ENCODE data around the gene DGAT2.

DNA sequence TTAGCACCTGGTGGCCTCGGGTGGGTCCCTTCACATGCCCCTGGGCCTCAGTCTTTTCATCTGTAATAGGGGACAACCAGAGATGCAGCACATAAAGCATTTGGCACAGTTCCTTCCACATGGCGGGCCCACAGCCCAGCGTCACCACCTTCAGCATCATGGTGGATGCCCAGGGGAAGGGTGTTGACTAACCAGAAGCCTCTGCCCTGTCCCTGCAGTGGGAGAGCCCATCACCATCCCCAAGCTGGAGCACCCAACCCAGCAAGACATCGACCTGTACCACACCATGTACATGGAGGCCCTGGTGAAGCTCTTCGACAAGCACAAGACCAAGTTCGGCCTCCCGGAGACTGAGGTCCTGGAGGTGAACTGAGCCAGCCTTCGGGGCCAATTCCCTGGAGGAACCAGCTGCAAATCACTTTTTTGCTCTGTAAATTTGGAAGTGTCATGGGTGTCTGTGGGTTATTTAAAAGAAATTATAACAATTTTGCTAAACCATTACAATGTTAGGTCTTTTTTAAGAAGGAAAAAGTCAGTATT is 31.6 kb downstream of the DGAT2 start:
- TF ChIP-seq, protein P1, sequence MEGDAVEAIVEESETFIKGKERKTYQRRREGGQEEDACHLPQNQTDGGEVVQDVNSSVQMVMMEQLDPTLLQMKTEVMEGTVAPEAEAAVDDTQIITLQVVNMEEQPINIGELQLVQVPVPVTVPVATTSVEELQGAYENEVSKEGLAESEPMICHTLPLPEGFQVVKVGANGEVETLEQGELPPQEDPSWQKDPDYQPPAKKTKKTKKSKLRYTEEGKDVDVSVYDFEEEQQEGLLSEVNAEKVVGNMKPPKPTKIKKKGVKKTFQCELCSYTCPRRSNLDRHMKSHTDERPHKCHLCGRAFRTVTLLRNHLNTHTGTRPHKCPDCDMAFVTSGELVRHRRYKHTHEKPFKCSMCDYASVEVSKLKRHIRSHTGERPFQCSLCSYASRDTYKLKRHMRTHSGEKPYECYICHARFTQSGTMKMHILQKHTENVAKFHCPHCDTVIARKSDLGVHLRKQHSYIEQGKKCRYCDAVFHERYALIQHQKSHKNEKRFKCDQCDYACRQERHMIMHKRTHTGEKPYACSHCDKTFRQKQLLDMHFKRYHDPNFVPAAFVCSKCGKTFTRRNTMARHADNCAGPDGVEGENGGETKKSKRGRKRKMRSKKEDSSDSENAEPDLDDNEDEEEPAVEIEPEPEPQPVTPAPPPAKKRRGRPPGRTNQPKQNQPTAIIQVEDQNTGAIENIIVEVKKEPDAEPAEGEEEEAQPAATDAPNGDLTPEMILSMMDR (IDR thresholded peaks at IDR 0.05 in 4 of 5, conservative IDR thresholded peaks at IDR 0.05 in 1 of 5) = no peak
- TF ChIP-seq POLR2A (IDR thresholded peaks at IDR 0.05) = no peak

Measured in gastrocnemius medialis (tissue), 4 donors.